ENCODE data around the gene MAG. TPM values are rescaled to one million over a fixed set of nuclear protein-coding genes. Genes with fewer than 3 reads are reported as not detected.

MAG gene
- polyA plus RNA-seq, 1 experiment = not detected

- DNase-seq (ENCODE audit: low read depth) = no peak
- TF ChIP-seq, protein P1, sequence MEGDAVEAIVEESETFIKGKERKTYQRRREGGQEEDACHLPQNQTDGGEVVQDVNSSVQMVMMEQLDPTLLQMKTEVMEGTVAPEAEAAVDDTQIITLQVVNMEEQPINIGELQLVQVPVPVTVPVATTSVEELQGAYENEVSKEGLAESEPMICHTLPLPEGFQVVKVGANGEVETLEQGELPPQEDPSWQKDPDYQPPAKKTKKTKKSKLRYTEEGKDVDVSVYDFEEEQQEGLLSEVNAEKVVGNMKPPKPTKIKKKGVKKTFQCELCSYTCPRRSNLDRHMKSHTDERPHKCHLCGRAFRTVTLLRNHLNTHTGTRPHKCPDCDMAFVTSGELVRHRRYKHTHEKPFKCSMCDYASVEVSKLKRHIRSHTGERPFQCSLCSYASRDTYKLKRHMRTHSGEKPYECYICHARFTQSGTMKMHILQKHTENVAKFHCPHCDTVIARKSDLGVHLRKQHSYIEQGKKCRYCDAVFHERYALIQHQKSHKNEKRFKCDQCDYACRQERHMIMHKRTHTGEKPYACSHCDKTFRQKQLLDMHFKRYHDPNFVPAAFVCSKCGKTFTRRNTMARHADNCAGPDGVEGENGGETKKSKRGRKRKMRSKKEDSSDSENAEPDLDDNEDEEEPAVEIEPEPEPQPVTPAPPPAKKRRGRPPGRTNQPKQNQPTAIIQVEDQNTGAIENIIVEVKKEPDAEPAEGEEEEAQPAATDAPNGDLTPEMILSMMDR (IDR thresholded peaks at IDR 0.05; ENCODE audit: insufficient read depth, low read depth, low read length) = no peak
- Histone ChIP-seq H3K4me3 (ENCODE audit: low read depth, low read length) (no peak overlapping the region), H3K36me3 (ENCODE audit: control insufficient read depth, insufficient read depth, low read length) (no peaks in the 10 kb centered on the region), H3K27me3 (ENCODE audit: control insufficient read depth, insufficient read depth, low read length) (no peaks in the 10 kb centered on the region)
- ChIA-PET CTCF (no interaction called here), POLR2A (no interaction called here)
These were observed 7.8 kb downstream of the MAG start for GRCh38 chr19:35299523-35300338.

DNA sequence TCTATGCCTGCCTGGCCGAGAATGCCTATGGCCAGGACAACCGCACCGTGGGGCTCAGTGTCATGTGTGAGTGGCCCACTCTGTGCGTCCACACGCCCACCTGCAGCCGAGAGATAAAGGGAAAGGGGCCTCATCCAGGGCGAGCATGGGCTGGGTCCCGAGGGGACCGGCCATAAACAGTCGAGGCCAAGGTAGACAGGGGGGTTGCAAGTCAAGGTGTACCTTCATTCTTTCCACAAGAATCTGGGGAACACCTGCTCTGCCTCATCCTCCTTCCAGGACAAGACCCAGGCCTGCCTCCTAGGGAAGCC is 8.3 kb downstream of the MAG start:
- H3K27me3 ChIP-seq (ENCODE audit: control insufficient read depth, insufficient read depth, low read length) = no peaks in the 10 kb centered on the region
- TF ChIP-seq, protein P1 (IDR thresholded peaks at IDR 0.05; ENCODE audit: insufficient read depth, low read depth, low read length) = no peak
- H3K4me3 ChIP-seq (ENCODE audit: low read depth, low read length) = no peak overlapping the region
- H3K36me3 ChIP-seq (ENCODE audit: control insufficient read depth, insufficient read depth, low read length) = no peaks in the 10 kb centered on the region
- no peak for DNase-seq (ENCODE audit: low read depth)
- POLR2A ChIA-PET = no interaction called here
- CTCF ChIA-PET = no interaction called here

DNA sequence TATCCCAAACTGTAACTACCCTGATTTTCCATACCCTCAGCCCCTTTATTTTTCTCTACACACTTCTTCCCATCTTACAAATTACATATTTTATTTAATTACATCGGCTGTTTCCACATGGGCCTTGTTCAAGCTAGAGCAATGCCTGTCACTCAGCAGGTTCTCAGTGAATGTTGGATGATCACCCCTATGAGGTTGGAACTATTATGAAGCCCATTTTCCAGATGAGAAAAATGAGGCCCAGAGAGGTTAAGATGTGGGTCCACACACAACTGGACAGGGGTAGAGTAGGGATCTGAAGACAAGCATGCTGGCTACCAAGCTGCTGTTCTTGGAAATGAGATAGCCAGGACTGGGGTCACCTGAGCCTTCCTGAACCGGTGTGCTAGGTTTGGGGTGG is 10.0 kb downstream of the MAG start:
- TF ChIP-seq, protein P1 (IDR thresholded peaks at IDR 0.05; ENCODE audit: insufficient read depth, low read depth, low read length) = no peak
- POLR2A ChIA-PET = no interaction called here
- no peaks in the 10 kb centered on the region for H3K27me3 ChIP-seq (ENCODE audit: control insufficient read depth, insufficient read depth, low read length)
- H3K4me3 ChIP-seq (ENCODE audit: low read depth, low read length) = no peak overlapping the region
- DNase-seq (ENCODE audit: low read depth) = no peak
- H3K36me3 ChIP-seq (ENCODE audit: control insufficient read depth, insufficient read depth, low read length) = no peaks in the 10 kb centered on the region
- CTCF ChIA-PET = no interaction called here

DNA sequence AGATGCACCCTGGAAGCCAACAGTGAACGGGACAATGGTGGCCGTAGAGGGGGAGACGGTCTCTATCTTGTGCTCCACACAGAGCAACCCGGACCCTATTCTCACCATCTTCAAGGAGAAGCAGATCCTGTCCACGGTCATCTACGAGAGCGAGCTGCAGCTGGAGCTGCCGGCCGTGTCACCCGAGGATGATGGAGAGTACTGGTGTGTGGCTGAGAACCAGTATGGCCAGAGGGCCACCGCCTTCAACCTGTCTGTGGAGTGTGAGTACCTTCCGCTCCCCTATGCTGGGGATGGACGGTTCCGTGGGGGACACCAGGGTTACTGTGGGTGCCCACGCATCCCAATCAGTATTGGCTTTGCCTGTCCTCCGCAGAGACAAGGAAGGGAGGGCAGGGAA is 10.5 kb downstream of the MAG start:
- Histone ChIP-seq H3K27me3 (ENCODE audit: control insufficient read depth, insufficient read depth, low read length) (no peaks in the 10 kb centered on the region), H3K4me3 (ENCODE audit: low read depth, low read length) (no peak overlapping the region), H3K36me3 (ENCODE audit: control insufficient read depth, insufficient read depth, low read length) (no peaks in the 10 kb centered on the region)
- CTCF ChIA-PET = no interaction called here
- TF ChIP-seq, protein P1 (IDR thresholded peaks at IDR 0.05; ENCODE audit: insufficient read depth, low read depth, low read length) = no peak
- no peak for DNase-seq (ENCODE audit: low read depth)
- POLR2A ChIA-PET = no interaction called here

GRCh38 chr19:35303357-35303915 is 11.5 kb downstream of the MAG start:
- H3K36me3 ChIP-seq (ENCODE audit: control insufficient read depth, insufficient read depth, low read length) = no peaks in the 10 kb centered on the region
- CTCF ChIA-PET = no interaction called here
- POLR2A ChIA-PET = no interaction called here
- H3K27me3 ChIP-seq (ENCODE audit: control insufficient read depth, insufficient read depth, low read length) = no peaks in the 10 kb centered on the region
- H3K4me3 ChIP-seq (ENCODE audit: low read depth, low read length) = no peak overlapping the region
- TF ChIP-seq, protein P1 (IDR thresholded peaks at IDR 0.05; ENCODE audit: insufficient read depth, low read depth, low read length) = no peak
- no peak for DNase-seq (ENCODE audit: low read depth)
